HS-27A (cell line): Measurements from ENCODE around the gene TRABD2B.

Source experiments
- DNase-seq: peaks from one replicate; pipeline ENCODE4 v3.0.0-alpha.2; 2012; ENCODE audit warnings: low read depth, missing footprints

The TRABD2B gene

DNA sequence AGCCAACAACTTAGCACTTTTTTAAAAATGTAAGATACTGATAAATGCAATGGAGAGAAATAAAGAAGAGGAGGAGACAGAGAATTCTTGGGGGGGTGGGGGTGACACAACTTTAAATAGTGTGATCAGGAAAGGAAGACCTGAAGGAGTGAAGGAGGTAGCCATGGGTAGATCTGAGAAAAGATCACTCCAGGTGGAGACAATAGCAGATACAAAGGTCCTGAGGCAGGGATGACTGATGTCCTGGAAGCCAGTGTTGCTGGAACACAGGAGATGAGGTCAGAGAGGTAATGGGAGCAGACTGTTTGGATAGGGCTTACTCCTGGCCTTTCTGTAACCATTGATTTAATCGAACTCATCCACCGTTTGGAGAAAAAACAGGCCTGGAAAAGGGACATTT lies 24.6 kb upstream of the TRABD2B start:
- no peak for DNase-seq

DNA sequence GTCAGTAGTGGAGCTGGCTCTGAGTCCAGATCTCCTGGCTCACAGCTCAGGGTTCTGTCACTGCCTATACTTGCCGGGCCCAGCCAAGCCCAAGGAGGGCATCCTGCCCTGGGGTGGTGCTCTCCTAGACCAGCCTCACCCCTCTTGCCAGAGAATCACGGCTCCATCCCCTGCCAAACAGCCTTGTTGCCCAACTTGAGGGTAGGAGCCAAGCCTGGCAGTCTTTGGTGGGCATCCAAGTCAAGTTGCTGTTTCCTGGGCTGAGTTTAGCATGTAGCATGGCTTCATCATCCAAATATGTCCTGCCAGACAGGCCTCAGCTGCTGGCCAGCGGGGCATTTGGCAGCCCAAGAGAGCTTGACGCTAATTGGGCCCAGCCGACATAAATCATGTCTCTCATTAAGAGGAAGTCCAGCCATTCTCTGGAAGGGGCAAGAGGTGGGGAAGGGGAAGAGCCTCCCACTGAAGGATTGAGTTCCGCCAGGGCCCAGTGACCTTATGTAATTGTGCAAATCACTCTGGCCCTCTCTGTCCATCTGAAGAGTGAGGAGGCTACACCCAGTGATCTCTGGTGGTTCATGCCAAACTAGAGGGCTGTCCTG lies 22.6 kb upstream of the TRABD2B start:
- no peak for DNase-seq

DNA sequence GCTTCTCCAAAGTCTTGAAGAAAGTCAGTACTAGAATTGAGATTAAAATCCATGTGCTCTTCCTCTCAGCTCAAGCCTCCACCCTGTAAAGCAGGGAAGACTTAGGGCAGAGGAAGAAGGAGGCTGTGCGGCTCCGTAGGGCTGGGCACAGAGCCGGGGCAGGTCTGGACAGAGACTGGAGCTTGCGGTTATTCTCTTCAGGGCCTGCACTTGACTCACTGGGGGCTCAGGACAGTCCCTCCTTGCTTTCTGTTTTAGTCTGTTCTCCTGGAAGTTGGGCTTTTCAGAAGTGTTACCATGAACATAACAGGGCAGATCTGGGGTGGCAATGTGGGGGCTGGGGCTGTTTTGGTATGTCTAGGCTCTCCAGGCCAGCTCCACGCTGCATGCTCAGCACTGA lies 21.6 kb upstream of the TRABD2B start:
- no peak for DNase-seq

DNA sequence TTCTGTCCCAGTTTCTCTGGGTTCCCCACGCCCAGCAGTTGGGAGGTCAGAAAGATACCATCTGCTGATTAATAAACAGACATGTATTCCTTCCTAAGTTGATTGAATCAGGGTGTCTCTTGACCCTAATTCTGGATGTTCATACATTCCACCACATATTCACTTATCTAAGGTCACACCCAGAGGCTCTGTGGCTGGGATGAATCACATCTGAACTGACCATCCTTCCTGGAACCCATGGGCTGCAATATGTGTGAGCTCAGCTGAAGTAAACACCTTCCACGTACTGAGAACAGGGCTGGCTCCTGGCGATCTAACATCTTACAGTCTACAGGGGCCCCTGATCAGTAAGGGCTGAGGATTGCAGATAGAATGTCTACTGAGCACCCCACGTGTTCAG lies 20.5 kb upstream of the TRABD2B start:
- DNase-seq: no peak

DNA sequence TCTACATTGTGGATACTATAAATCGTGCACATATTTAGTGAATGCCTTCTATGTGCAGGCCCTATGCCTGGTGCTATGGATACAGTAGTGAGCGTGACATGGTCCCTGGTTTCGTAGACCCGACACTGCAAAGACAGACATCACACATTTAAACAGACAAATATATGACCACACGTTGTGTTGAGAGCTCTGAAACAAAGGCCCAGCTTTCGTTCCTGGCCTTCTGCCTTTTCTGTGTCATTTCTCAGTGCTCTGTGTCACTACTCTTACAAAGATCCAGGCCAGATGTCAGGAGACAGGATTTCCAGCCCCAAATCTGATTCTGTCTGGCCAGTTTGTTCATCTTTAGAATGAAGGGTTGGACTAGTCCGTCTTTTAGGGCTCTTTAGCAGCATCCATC lies 19.3 kb upstream of the TRABD2B start:
- no peak for DNase-seq

DNA sequence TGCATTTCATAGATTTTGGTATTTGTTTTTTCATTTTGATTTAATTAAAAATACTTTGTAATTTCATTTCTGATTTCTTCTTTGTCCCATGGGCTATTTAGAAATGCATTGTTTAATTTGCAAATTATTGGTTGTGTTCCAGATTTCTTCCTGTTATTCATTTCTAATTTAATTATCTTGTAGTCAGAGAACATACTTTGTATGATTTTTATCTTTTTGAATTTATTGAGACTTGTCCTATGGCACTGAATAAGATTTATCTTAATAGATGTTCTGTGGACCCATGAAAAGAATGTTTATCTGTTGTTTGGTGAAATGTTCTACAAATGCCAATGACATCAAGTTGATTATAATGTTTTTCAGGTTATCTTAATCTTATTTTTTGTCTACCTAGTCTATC lies 16.1 kb upstream of the TRABD2B start:
- no peak for DNase-seq

DNA sequence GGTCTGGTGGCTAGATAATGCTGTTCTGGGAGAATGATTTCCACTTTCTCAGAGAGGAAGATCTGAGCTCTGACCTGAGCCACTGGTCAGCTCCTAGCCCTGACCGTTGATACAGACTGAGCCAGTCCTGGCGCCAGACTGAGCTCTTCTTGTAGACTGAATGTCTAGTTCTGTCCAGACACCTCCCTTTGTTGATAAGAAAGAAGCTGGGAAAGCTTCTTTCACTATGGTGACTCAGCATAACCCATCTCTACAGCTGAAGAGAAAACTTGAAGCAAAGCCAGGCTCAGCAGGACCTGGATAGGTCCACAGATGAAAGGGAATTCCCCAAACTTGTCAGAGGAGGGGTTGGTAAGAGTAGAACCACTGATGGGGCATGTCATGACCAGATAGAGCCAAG lies 9.9 kb upstream of the TRABD2B start:
- DNase-seq: no peak

DNA sequence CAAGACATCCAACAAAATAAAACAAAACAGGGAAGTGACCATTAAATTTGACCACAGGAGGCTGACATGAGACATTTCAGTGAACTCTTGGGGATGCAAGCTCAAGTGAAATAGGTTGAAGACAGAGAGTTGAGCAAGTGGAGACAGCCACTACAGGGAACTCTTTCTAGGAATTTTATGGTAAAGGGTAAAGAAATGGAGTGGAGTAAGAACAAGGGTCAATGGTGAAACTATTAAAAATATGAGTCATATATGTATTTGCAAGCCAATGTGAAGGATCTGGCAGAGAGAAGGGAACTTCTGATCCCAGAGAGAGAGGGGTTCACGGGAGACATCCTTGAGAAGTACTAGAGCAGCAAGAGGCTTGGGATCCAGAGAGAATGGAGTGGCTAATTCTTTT lies 9.1 kb upstream of the TRABD2B start:
- no peak for DNase-seq

DNA sequence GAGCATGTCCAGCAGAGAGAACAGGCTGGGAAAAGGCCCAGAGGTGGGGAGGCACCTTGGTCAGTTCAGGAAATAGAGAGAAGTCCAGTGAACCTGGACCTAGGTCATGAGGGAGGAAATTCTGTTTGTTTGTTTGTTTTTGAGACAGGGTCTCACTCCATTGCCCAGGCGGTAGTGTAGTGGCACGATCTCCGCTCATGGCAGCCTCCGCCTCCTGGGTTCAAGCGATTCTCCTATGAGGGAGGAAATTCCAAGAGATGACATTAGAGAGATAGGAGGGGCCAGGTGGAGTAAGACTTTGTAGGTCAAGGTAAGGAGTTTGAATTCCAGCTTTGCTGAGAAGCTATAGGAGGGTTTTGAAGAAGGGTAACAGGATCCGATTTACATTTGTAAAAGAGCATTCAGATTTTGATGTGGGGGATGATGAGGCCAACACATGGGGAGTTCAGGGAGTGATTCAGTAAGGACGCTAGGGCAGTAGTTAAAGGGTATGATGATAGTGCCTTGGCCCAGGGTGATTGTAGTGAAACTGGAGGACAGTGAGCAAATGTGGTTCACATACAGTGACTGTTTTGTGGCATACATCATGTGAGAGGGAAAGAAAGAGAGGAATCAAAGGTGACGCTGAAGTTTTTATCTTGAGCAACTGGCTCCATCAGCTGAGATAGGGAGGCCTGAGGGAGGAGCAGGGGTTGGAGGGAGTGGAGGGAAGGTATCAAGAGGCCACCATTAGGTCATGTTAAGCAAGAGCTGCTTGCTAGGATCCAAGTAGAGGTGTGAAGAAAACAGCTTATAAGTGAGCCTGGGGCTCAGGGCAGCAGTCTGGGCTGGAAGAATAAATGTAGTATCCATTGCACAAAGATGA lies 8.3 kb upstream of the TRABD2B start:
- DNase-seq: no peak

DNA sequence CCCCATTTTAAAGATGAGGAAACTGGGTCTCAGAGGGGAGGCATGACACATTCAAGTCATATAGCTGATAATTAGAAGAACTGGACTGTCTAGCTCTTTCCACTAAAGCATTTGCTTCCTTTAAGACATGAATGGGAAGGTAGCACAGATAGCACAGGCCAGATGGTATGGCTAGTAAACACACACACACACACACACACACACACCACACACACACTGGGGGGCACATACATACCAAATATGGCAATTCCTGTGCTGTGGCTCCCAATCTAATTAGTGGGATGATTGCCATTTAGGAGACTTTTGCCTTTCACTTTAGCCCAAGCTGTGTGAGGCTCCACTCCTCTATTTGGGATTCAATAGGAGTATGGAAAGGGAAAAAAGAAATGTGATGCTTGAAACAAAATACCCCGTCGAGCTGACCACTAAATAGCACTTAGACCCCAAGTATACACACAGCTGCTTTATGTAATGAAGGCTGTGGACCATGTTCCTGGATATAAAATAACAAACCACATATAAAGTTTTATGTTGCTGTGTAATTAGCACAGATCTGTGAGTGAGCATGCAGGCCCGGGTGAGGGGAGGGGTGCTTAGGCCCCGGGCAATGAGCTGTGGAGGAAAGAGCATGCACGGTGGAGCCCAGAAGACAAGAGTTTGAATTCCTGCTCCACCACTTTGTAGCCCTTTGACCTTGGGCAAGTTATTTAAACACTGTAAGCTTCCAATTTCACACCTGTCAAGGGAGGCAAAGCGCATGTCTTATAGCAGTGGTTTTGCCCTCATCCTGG lies 6.8 kb upstream of the TRABD2B start:
- no peak for DNase-seq

DNA sequence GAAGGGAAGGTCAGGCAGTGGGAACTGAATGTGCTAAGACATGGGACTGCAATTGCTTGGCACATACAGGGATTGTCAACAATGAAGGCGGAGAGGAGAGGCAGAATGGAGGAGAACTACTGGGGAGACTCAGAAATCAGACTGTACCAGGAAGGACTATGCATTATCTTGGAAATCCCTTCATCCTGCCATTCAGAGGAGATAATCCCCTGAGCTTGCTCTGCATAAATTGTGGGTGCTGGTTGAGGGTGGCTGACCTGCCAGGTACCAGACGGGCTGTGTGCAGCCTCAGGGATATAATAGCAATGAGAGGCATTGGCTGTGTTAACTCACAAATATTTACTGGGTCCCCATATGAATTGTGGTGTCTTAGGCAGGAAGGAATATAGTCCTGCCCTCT lies 5.0 kb upstream of the TRABD2B start:
- DNase-seq: no peak

DNA sequence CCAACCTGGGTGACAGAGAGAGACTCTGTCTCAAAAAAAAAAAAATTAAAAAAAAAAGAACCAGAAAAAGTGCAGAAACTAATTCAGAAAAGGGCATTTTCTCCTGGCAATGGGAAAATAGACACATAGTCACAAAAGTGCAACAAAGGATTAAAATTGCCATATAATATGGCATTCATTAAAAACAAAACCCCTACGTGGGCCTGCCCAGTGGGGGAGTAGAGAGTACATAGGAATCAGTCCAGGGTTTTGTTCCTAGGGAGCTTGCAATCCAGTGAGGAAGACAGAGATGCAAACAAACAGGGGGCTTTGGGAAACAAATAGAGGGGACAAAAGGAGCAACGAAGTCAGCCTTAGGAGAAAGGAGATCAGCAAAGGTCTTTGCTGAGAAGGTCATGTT lies 4.5 kb upstream of the TRABD2B start:
- DNase-seq: no peak

DNA sequence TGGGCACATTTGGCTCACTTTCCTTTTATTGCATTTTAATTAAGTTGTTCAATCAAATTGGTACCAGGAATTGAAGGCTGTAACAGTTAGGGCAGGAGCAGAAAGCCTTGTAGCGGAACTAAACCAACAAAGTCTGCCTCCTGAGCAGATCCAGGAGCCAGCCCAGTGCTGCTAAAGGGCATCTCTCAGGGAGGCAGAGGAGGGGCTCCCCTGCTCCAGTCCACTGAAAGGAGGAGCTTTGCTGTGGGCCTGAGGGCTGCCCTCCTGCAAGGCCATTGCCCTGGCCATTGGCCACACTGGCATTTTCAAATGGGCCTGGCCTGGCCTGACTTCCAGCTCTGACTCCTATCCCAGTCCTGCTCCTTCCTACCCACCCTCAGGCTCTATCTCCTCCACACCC lies 3.7 kb upstream of the TRABD2B start:
- no peak for DNase-seq

DNA sequence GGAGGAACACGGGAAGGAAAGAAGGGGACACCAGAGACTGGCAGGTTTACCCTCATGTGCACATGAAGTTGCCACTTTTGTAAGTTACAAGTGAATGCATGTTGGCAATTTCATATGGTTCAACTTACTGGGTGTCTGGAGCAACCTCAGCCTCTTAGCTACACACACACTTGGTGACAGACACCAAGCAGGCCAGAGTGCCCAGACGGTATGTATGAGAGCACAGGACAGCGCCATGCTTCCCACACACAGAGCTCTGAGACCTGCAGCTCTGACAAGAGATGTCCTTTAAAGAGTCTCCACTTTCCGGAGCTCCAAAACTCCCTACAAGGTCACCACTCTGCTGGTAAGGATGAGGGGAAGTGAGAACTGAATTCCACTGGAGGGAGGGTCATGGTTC lies 1.9 kb upstream of the TRABD2B start:
- DNase-seq: no peak

DNA sequence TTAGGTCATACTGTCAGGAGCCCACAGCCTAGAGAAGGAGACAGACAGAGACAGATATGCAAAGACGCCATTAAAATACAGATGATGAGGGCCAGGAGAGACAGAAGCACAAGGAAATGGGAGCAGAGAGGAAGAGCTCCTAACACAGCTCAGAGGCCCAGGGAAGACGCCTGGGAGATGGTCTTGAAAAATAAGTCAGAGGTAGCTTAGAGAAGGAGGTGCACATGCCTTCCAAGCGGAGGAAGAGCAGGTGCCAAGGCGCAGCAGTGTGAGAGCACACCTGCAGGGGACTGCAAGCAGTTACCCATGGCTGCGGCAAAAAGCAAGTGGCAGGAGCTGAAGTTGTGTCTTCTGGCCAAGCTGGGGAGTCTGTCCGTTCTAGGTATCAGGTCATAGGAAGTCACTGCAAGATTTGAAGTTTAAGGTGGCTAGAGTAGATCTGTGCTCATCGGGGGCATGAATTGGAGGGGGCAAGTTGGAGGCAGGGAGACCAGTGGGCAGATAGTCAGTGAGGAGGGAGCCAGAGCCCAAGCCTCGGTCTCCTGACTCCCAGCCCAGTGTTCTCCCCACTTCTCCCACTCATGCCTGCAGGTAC lies 1.3 kb upstream of the TRABD2B start:
- DNase-seq: no peak

DNA sequence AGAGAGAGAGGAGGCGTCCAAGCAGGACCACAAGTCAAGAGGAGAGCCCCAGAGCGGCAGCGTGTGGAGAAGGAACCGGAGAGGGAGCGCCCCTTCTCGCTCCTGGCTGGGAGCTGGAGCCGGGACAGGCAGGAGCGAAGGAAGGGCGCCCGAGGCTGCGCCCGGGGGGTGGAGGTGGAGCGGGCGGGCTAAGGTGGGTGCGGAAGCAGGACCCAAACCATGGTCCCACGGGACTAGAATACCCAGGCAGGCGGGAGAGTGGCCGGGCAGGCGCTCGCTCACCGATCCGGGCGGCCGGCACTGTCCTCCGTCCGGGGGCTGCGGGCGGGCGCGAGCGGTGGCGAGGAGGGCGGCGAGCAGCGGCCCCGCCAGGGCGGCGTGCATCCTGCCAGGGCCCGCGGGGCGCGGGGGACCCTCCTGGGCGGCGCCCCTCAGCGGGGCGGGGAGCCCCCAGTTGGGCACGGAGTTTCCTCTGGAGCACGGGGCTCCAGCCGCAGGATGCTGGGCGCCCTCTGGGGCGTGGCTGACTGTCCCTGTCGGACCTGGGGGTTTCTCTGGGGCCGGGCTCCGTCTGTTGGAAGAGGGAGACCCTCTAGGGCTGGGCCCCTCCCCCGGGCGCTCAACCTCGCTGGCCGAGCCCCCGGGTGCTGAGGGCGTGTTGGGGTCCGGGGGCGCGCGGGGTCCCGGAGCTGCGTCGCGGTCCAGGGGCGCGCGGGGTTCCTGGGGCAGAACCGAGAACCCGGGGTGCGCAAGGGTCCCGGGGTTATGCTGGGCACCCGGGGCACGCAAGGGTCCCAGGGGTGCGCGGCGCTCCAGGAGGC lies 569 bp downstream of the TRABD2B start:
- DNase-seq: no peak

DNA sequence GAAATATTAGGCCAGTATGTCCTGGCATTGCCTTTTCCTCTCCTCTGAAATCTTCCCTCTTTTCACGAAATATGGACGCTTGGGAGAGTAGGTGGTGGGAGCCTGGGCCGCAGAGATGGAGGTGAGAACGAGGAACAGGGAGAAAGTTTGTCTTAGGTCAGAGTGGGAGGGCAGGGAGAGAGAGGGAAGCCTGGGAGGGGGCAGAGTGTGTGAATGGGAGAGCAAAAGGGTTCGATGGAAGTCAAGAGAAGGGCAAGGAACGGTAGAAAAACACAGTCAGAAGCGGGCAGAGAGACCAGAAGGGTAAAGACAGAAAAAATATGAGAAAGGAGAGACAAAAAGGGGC lies 1.2 kb downstream of the TRABD2B start:
- no peak for DNase-seq

DNA sequence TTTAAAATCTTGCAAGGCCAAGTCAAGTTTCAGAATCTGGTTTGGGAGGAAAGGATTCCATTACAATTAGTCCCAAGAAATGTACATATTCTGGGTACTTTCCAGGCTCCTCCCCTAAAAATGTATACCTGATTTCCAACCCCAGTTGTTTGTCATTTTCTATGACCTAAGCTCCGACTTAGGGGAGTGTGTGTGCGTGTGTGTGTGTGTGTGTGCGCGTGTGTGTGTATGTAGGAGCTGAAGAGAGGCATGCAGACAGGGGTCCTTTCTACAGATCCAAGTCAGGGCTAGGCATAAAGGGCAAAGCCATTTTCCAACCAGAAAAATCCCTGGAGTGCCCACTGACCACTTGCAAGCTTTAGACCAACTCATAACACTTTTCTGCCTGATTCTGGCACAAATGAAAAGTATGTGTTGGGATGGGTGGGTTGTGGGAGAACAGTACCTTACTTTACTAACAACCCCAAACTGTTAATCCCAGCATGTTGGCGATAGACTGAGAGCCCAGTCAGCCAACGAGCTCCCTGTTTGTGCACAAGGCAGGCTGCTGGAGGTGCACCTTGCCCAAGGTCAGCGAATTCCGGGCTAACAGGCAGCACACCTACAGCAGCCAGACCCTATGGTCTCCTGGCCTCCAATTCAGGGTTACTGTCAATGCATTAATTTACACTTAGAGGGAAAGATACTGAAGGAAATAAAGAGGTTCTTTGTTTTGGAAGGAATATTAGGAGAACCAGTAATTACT lies 1.7 kb downstream of the TRABD2B start:
- no peak for DNase-seq

DNA sequence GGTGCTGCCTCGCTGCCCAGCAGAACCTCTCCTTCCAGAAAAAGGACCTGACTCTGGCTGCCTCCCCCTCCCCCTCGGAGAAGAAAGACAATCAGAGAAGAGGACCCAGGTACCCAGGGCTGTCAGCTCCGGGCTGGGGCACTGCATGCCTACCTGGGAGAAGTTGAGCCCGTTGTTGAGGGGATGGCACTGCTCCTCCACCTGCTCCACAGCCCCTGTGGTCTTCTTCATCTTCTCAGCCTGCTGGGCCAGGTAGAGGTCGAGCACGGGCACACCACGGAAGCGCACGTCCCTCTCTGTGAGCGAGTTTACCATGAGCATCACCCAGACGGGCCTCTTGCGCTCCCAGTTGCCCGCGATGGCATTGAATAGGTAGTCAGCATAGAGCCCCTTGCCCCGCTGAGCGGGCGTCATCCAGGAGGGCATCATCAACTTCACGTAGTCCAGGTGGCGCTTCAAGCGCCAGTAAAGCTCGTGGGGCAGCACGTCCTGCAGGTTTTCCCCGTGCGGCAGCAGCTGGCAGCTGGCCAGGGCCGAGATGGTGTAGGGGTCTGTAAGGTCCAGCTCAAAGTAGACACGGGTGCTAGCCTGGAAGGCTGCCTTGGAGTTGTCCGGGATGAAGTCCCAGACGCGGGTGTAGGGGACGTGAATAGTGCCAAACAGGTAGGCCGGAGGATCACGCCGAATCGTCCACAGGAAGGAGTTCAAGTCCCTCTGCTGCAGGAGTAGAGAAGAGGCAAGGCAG lies 3.1 kb downstream of the TRABD2B start:
- DNase-seq: no peak

DNA sequence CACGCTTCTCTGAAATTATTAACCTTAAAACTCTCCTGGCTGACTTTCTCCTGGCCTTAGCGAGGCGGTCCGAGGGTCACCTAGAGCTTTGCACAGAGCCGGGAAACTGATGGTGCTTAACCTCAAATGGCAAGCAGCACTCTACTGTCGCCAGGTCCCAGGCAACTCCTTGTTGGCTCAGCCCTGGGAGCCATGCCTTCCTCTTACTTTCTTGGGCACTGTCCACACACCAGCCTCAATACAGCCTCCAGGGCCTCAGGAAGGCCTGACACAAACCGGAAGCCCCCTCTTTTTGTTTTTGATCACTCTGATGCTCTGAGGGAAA lies 3.8 kb downstream of the TRABD2B start:
- no peak for DNase-seq
